NCI-H1417 treated with DMSO at 0.1 percent for 48 hours (cell line): ENCODE data around the gene KASH5.

Experiments used
- DNase-seq: peaks from one replicate; lab custom pipeline; 2025; lab: John Stamatoyannopoulos, UW

KASH5 gene

DNA sequence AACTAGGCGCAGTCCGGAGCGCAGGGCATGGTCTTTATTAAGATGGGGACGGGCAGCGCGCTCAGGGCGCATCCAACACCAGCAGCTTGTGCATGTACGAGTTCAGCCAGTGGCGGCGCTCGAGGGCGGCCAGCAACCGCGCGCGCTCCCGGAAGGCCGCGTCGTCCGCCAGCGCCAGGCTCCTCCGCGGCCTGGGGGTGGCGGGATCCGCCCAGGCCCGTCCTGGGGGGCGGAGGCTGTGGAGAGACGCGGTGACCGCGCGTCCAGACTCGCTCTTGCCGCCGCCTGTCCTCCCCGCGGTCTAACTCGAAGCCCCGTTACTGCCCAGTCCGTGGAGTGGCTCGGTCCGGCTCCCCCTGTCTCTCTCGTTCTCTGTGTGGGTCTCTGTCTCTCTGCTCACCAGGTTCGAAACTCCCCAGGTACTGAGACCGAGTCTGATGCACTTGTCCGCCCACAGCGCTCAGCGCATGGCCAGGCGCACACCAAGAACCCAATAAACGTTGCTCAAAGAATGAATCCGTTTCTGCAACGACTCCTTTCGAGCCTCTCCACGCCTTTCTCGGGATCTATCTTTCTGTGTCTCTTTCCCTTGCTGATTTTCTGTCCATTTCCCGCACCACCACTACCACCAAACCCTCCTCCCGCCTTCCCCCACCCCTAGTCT is 34.5 kb downstream of the KASH5 start:
- no peak for DNase-seq

- DNase-seq: no peak
These were observed 35.3 kb downstream of the KASH5 start, which contains the start of gene PTH2 for GRCh38 chr19:49423071-49423984. PTH2 (minus strand) TSS chr19:49423441; CDS start chr19:49423339, 102 bp downstream.

DNA sequence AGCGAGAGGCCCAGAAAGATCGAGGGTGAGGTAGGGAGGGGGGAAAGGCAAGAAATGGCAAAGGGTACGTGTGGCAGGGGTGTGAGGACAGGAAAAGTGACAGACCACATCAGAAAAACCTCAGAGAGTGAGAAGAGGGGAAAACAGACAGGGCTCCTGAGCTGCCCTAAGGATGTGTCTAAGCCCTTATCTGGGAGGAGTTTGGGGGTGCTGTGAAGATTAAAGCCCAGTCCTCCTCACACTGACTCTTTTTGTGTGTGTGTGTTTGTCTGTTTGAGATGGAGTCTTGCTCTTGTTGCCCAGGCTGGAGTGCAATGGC is 35.9 kb downstream of the KASH5 start:
- no peak for DNase-seq

- no peak for DNase-seq
These were observed 37.1 kb downstream of the KASH5 start, which contains the start of gene GFY for GRCh38 chr19:49425178-49425577. GFY (plus strand) TSS chr19:49425388; CDS start chr19:49426431, 1,043 bp downstream.

- DNase-seq: no peak
These were observed 38.0 kb downstream of the KASH5 start for GRCh38 chr19:49425922-49426592.

DNA sequence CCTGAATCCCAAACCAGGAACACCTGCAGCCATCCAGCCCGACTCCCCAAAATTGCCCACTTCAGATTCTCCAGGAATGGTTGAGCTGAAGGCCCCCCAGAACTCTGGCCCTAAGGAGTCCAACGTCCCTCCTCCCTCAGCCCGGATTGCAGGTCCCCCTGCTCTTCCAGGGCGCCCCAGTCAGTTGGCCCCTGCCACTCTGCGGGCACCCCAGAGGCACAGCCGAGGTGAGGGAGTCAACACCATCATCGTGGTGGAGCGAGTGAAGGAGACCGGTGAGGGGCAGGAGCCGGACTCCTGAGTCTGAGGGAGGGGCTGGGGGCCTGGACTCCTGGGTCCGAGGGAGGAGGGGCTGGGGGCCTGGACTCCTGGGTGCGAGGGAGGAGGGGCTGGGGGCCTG is 39.3 kb downstream of the KASH5 start:
- DNase-seq: no peak

DNA sequence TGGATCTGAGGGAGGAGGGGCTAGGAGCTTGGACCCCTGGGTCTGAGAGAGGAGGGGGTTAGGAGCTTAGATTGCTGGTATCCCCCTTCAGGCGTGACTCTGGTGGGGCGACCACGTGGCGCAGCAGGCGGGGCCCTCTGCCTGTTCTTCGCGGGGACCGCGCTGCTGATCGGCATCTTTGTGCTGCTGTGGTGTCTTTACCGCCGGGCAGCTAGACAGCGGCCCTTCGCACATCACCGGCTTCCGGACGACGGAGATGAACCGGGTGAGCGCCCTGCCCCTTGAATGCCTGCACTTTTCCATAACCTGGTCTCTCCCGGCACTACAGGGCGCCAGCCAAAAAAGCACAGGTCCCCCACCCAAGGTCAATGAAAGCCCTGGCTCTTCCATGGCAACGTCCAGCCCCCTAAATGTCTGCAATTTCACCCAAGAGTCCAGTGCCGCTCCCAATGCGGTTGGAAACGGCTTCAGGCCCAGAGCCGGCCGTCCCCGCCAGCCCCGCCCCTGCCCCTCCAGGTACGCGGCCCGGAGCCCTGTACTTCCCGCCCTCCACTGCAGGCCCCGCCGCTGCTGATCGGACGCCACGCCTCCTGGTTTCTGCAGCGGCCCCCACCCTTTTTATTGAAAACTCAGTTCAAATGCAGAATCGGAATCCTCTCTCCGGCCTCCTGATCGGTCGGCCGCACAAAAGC is 40.0 kb downstream of the KASH5 start:
- no peak for DNase-seq

GRCh38 chr19:49428547-49429451 is 40.8 kb downstream of the KASH5 start:
- DNase-seq: no peak

- DNase-seq: no peak
These were observed 42.2 kb downstream of the KASH5 start for GRCh38 chr19:49430172-49430677.

- no peak for DNase-seq
These were observed 42.8 kb downstream of the KASH5 start for GRCh38 chr19:49430678-49431329.

DNA sequence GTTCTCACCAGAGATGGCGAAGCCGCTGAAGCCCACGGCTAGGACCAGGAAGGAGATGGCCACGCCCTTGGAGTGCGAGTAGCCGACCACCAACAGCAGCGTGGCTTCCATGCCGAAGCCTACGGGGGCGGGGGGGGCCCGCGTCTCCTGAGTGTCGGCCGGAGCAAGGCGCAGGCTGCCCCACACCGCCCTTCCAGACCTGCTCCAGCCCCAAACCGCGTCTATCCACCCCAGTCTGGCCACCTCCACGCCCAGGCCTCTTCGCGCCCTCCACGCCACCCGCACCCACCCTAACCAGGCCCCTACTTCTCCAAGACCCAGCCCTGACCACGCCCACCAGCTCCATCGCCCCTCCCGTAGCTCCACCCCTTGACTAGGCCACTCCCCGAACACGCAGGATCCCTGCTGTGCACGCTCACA is 43.3 kb downstream of the KASH5 start:
- no peak for DNase-seq

GRCh38 chr19:49432141-49433073 is 44.4 kb downstream of the KASH5 start:
- no peak for DNase-seq

DNA sequence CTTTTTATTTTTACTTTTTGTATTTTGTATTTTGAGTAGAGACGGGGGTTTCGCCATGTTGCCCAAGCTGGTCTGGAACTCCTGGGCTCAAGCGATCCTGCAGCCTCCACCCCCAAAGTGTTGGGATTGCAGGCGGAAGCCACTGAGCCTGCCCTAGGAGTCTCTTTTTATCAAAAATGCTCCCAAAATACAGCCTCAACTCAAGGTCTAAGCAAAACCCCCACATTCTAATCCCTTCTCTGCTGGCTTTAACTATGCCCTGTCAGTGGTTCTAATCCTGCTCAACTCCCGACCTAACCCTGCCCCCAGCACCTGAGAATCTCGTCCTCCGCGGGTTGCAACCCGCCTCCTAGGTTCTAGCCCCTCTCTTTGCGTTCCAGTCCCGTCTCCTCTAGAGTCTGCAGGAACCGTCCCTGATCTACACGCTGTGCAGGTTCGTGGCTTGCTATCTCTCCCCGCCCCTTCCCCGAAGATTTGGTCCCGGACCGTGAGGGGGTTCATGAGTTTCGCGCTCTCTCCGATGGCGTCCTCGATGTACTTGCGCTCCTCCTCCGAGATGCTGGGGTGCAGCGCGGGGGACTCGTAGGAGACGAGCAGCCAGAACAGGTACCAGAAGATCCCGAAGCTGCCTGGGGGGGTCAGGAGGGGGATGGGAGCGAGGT is 45.3 kb downstream of the KASH5 start:
- no peak for DNase-seq

- no peak for DNase-seq
These were observed 47.0 kb downstream of the KASH5 start for GRCh38 chr19:49434907-49435583.

- no peak for DNase-seq
These were observed 47.6 kb downstream of the KASH5 start for GRCh38 chr19:49435670-49436069.

GRCh38 chr19:49436381-49437017 is 48.5 kb downstream of the KASH5 start:
- DNase-seq: no peak

DNA sequence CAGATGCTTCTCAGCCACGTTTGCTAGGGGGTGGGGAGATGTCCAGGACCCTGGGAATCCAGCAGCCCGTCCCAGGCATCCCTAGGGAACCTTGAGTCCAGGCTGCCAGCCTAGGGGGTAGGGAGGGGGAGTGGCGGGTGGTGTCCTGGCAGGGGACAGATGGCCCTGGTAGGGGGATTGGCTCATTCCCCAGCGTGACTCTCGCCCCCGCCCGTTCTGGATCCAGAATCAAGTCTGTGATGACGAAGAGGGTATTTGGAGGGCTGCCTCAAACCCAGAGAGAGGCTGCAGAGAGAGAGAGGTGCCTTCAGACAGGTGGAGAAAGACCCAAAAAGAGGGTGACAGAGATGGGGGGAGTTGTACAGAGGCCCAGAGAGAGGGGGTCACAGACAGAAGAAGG is 49.2 kb downstream of the KASH5 start:
- DNase-seq: no peak

DNA sequence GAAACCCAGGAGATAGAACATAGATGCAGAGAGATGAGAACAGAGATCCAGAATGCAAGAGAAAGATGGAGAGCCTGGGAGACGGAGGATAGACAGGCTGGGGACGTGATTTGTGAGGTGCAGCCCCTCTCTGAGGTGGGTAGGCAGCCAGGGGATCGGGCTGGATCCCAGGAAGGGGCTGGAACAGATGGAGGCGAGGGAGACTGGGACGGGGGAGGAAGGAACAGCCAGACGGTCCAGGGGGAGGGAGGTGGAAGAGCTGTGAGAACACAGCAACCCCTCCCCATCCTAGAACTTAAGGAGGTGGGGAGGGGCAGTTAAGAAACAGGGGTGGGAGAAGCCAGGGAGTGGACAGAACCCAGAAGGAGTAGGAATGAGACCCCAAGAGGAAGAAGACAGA is 50.2 kb downstream of the KASH5 start:
- no peak for DNase-seq
